Transverse colon (tissue), 4 donors: ENCODE data around the gene PODXL. TPM values are rescaled to one million over a fixed set of nuclear protein-coding genes. Genes with fewer than 3 reads are reported as not detected.

Experiments used
- DNase-seq: peaks from one replicate; pipeline ENCODE4 v3.0.0-alpha.2; 2019
- H3K27ac ChIP-seq, 4 donors: fragments of 200-600 bp; sonication (generic); 2 replicates each; pipeline ENCODE4 v1.5.1; 2016 to 2018; ENCODE audit warnings: inconsistent platforms in 4 of 4
- H3K27me3 ChIP-seq: fragments of 200-600 bp; sonication (generic); 2 replicates; pipeline ENCODE4 v1.5.1; 2017; ENCODE audit warnings: inconsistent platforms
- H3K36me3 ChIP-seq, 4 donors: fragments of 200-600 bp; sonication (generic); 2 replicates each; pipeline ENCODE4 v1.5.1; 2017 to 2019; ENCODE audit warnings: inconsistent platforms in 4 of 4
- H3K4me1 ChIP-seq, 4 donors: fragments of 200-600 bp; sonication (generic); 2 replicates each; pipeline ENCODE4 v1.5.1; 2017 to 2020; ENCODE audit warnings: inconsistent platforms in 4 of 4
- H3K4me3 ChIP-seq, 4 donors: fragments of 200-600 bp; sonication (generic); 1 replicate in 1 of 4; 2 replicates in 3 of 4; pipeline versions ENCODE4 v1.5.1 to v1.6.1; 2017 to 2019; ENCODE audit warnings: inconsistent platforms in 4 of 4
- H3K9me3 ChIP-seq, 2 donors: fragments of 200-600 bp; sonication (generic); 2 replicates each; pipeline ENCODE4 v1.5.1; 2017 to 2019; ENCODE audit warnings: inconsistent platforms in 2 of 2
- EP300 ChIP-seq: sonication (generic); formaldehyde crosslinking; IDR thresholded peaks from one replicate; pipeline ENCODE4 v1.6.1; 2017; ENCODE audit warnings: antibody characterized with exemption, low read depth
- POLR2A ChIP-seq: fragments of 450-650 bp; IDR thresholded peaks from one replicate; pipeline ENCODE4 v1.6.1; 2016; ENCODE audit warnings: antibody characterized with exemption, mild to moderate bottlenecking, moderate library complexity
- POLR2AphosphoS5 ChIP-seq, 3 donors: sonication (generic); formaldehyde crosslinking; IDR thresholded peaks; one replicate each; pipeline ENCODE4 v1.6.1; 2016; ENCODE audit warnings: antibody characterized with exemption in 3 of 3
- whole genome bisulfite sequencing, 2 donors: methylation state at CpG; one replicate each; pipeline ENCODE4 v1.1.5; 2018; ENCODE audit warnings: low coverage in 1 of 2; 5-methylcytosine and 5-hydroxymethylcytosine counted together
- in situ Hi-C, 4 donors: fragments of 200-750 bp; cut with MboI; loops; one replicate each; pipeline versions ENCODE4 v1.15.0 to v1.15.1; 2017; ENCODE audit warnings: low sequenced_read_pairs in 3 of 4, low pct_ligation_motif_present in 1 of 4, low pct_unique_long_range_greater_than_20kb in 1 of 4
- intact Hi-C: fragments of 100-400 bp; cut with DNase I; formaldehyde crosslinking; loops from one replicate; pipeline ENCODE4 v1.15.1; 2023; ENCODE audit warnings: low total_unique reads
- total RNA-seq, 4 donors: library from RNA; depleted of rRNA; stranded (reverse); fragments of >200 nt; gene quantifications; one replicate each; pipeline ENCODE4 v1.1.0, GENCODE V29; 2016
- TF ChIP-seq, protein P1 (sequence below), 5 experiments: fragments of 200-600 bp in 3 of 5; fragments of 450-650 bp in 2 of 5; sonication (generic) in 3 of 5; IDR thresholded peaks; 1 replicate in 2 of 5; 2 replicates in 3 of 5; pipeline ENCODE4 v1.5.1; 2016 to 2017; ENCODE audit warnings: antibody characterized with exemption in 5 of 5, inconsistent platforms in 3 of 5, mild to moderate bottlenecking in 2 of 5, moderate library complexity in 1 of 5

The PODXL gene
- total RNA-seq, 4 donors from 2014 or later: 11.7 to 25.8 (median 16.1) TPM

GRCh38 chr7:131503639-131504038 is 52.8 kb downstream of the PODXL start:
- in situ Hi-C loops (no loop called here), intact Hi-C loops (no loop called here)
- Histone ChIP-seq H3K36me3 (no peaks in the 10 kb centered on the region), H3K4me1 (peaks cover 3 to 20% (median 9%) of the 10 kb centered on the region in 4 donors), H3K4me3 (no peak overlapping the region), H3K27me3 (peaks cover 5% of the 10 kb centered on the region), H3K9me3 (no peaks in the 10 kb centered on the region), H3K27ac (peak overlapping the region in 1 of 4 donors; percentile 12)
- TF ChIP-seq, protein P1, sequence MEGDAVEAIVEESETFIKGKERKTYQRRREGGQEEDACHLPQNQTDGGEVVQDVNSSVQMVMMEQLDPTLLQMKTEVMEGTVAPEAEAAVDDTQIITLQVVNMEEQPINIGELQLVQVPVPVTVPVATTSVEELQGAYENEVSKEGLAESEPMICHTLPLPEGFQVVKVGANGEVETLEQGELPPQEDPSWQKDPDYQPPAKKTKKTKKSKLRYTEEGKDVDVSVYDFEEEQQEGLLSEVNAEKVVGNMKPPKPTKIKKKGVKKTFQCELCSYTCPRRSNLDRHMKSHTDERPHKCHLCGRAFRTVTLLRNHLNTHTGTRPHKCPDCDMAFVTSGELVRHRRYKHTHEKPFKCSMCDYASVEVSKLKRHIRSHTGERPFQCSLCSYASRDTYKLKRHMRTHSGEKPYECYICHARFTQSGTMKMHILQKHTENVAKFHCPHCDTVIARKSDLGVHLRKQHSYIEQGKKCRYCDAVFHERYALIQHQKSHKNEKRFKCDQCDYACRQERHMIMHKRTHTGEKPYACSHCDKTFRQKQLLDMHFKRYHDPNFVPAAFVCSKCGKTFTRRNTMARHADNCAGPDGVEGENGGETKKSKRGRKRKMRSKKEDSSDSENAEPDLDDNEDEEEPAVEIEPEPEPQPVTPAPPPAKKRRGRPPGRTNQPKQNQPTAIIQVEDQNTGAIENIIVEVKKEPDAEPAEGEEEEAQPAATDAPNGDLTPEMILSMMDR (IDR thresholded peaks at IDR 0.05): no peak
- TF ChIP-seq POLR2A (no peak), EP300 (no peak), POLR2AphosphoS5 (IDR thresholded peaks at IDR 0.05) (no peak)
- WGBS, 2 donors: 55% methylated on average over 6 of the region's 6 CpGs; no CpG with 5 or more reads in 1 of the 2 donors
- no peak for DNase-seq

GRCh38 chr7:131502810-131503508 is 53.5 kb downstream of the PODXL start:
- in situ Hi-C loops: no loop called here
- no peak for TF ChIP-seq POLR2A
- TF ChIP-seq, protein P1 (IDR thresholded peaks at IDR 0.05): no peak
- TF ChIP-seq POLR2AphosphoS5 (IDR thresholded peaks at IDR 0.05): no peak
- no peak for TF ChIP-seq EP300
- WGBS, 2 donors: 56 to 80% methylated on average over 1 to 9 of the region's 9 CpGs
- Histone ChIP-seq H3K27me3 (peaks cover 5% of the 10 kb centered on the region), H3K4me3 (no peak overlapping the region), H3K9me3 (no peaks in the 10 kb centered on the region), H3K27ac (peak overlapping the region in 1 of 4 donors; percentile 12), H3K4me1 (peaks cover under 1 to 17% (median 8%) of the 10 kb centered on the region in 4 donors), H3K36me3 (no peaks in the 10 kb centered on the region)
- no peak for DNase-seq
- intact Hi-C loops: no loop called here

GRCh38 chr7:131501930-131502685 is 54.3 kb downstream of the PODXL start:
- WGBS, 2 donors: 80 to 85% methylated on average over 1 to 14 of the region's 14 CpGs
- intact Hi-C loops: no loop called here

GRCh38 chr7:131501422-131501821 is 55.0 kb downstream of the PODXL start:
- in situ Hi-C loops (no loop called here), intact Hi-C loops (no loop called here)
- no peak overlapping the region for H3K27ac ChIP-seq
- no peak overlapping the region for H3K4me3 ChIP-seq
- 69 to 76% methylated on average over 3 of the region's 3 CpGs for WGBS, 2 donors
- peaks cover 0 to 14% (median 7%) of the 10 kb centered on the region in 4 donors for H3K4me1 ChIP-seq
- H3K27me3 ChIP-seq: no peaks in the 10 kb centered on the region
- TF ChIP-seq, protein P1 (IDR thresholded peaks at IDR 0.05): no peak
- no peak for TF ChIP-seq POLR2A
- no peak for TF ChIP-seq POLR2AphosphoS5 (IDR thresholded peaks at IDR 0.05)
- no peak for TF ChIP-seq EP300
- no peaks in the 10 kb centered on the region for H3K36me3 ChIP-seq
- no peaks in the 10 kb centered on the region for H3K9me3 ChIP-seq
- no peak for DNase-seq

More at GRCh38 chr7:131501930-131502685, 54.3 kb downstream of the PODXL start:
- no peaks in the 10 kb centered on the region for H3K36me3 ChIP-seq
- H3K27me3 ChIP-seq: no peaks in the 10 kb centered on the region
- in situ Hi-C loops: no loop called here
- no peak overlapping the region for H3K27ac ChIP-seq
- DNase-seq: no peak
- H3K9me3 ChIP-seq: no peaks in the 10 kb centered on the region
- TF ChIP-seq POLR2AphosphoS5 (IDR thresholded peaks at IDR 0.05): no peak
- TF ChIP-seq POLR2A: no peak
- TF ChIP-seq, protein P1 (IDR thresholded peaks at IDR 0.05): no peak
- no peak for TF ChIP-seq EP300
- no peak overlapping the region for H3K4me3 ChIP-seq
- H3K4me1 ChIP-seq: peaks cover 0 to 14% (median 7%) of the 10 kb centered on the region in 4 donors
